Activated B cell treated with CpG ODN at 0.5 μM for 24 hours (primary cell): ENCODE results near the gene MAGT1. TPM values are rescaled to one million over a fixed set of nuclear protein-coding genes. Genes with fewer than 3 reads are reported as not detected.

Source experiments
- ATAC-seq: fragments of 200-7000 bp; cut with Tn5 transposase; one replicate; pipeline ENCODE4 v1.10.0; 2021; ENCODE audit warnings: low read depth, mild to moderate bottlenecking, moderate library complexity
- CTCF ChIA-PET: fragments of 350-600 bp; sonication (Branson Sonifier 250); formaldehyde crosslinking; loops from one replicate; lab custom pipeline; 2021; ENCODE audit warnings: antibody characterized with exemption; lab: Charles Lee
- POLR2A ChIA-PET: fragments of 350-600 bp; sonication (Branson Sonifier 250); formaldehyde crosslinking; loops from one replicate; lab custom pipeline; 2021; ENCODE audit warnings: antibody characterized with exemption; lab: Charles Lee
- DNase-seq: peaks from one replicate; pipeline ENCODE4 v3.0.0; 2022
- H3K27ac Mint-ChIP-seq: one replicate; pipeline ENCODE4 v1.8.0; 2020; ENCODE audit warnings: mixed read lengths
- H3K27me3 Mint-ChIP-seq: one replicate; pipeline ENCODE4 v1.8.0; 2021; ENCODE audit warnings: mixed read lengths
- H3K36me3 Mint-ChIP-seq: one replicate; pipeline ENCODE4 v1.8.0; 2021; ENCODE audit warnings: low read depth, mixed read lengths
- H3K4me1 Mint-ChIP-seq: one replicate; pipeline ENCODE4 v1.8.0; 2021; ENCODE audit warnings: mixed read lengths
- H3K4me3 Mint-ChIP-seq: one replicate; pipeline ENCODE4 v1.8.0; 2020; ENCODE audit warnings: mild to moderate bottlenecking, mixed read lengths
- H3K9me3 Mint-ChIP-seq: one replicate; pipeline ENCODE4 v1.8.0; 2020; ENCODE audit warnings: mixed read lengths
- intact Hi-C: fragments of 100-400 bp; cut with micrococcal nuclease; formaldehyde crosslinking; loops from one replicate; pipeline ENCODE4 v1.15.1; 2024
- total RNA-seq: library from RNA; stranded (reverse); gene quantifications from 2 replicates; pipeline ENCODE4 v1.2.3, GENCODE V29; 2022
- TF ChIP-seq, protein P1 (sequence below): fragments of 200-600 bp; IDR thresholded peaks from one replicate; pipeline ENCODE4 v1.8.0; 2022; ENCODE audit warnings: antibody characterized with exemption, mild to moderate bottlenecking

MAGT1 gene
- total RNA-seq, 1 donor from 2014 or later: 40.2 TPM

DNA sequence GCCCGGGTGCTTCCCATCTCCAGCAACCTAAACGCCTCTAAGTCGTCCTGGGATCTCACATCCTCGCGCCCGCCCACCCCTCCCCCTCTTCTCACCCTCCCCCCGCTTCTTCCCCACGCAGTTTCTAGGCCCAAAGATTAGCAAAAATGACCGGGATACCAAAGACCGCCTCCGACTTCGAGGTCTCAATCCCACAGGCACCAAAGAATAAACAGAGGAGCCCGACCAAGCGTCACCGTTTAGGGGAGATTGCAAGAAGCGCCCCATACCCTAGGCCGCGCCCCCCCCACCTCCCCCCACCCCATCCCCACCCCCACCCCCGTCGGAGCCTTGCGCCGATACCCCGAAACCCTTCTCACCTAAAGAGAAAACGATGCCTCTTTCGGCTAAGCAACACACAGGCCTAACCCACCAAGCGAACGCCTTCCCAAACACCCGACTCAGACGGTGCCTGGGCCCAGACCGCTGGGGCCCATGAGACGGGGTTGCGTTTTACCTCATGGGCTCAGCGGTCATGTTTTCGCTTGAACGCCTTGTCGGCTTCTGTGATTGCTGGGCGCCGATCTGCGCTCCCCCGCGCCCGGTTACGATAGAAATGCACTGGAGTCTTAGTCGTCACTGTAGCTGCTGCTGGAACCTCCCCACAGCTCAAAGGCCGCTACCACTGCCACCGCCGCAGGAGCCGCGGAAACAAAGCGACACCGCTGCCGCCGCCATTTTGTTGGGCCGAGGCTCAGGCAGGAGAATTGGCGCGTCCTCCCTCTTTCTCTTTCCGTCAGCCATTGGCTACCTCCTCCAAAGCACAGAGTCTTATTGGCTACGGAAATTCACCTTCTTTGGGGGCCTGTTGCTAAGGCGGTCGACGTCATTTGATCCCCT lies 109.5 kb downstream of the MAGT1 start, which contains the start of gene ATRX:
TSS of gene ATRX (minus strand) at position 731 of the 879 bp plus-strand sequence. CDS start at position 516, 215 bp downstream.
- ChIA-PET CTCF (no interaction called here), POLR2A (interaction anchor here (0.6 to 1.0 kb wide), 4 partner anchors 26 to 113 kb away, joined by 3 to 8 read pairs (median 6); partner anchors contain the start of gene COX7B)
- peak within 1 kb of the TSS; percentile 99 for H3K4me3 Mint-ChIP-seq
- ATAC-seq: peak; percentile 95
- H3K36me3 Mint-ChIP-seq: peaks cover 8% of the 10 kb centered on the region
- peak within 1 kb of the TSS; percentile 100 for H3K27ac Mint-ChIP-seq
- intact Hi-C loops: loop anchor here (1.0 to 10.0 kb wide), 7 partner anchors 38 to 1361 kb away; partner anchors contain the start of genes COX7B, MAGEE1, MAGT1 and PGK1
- H3K9me3 Mint-ChIP-seq: no peaks in the 10 kb centered on the region
- H3K27me3 Mint-ChIP-seq: no peaks in the 10 kb centered on the region
- DNase-seq: peak; percentile 50
- TF ChIP-seq, protein P1, sequence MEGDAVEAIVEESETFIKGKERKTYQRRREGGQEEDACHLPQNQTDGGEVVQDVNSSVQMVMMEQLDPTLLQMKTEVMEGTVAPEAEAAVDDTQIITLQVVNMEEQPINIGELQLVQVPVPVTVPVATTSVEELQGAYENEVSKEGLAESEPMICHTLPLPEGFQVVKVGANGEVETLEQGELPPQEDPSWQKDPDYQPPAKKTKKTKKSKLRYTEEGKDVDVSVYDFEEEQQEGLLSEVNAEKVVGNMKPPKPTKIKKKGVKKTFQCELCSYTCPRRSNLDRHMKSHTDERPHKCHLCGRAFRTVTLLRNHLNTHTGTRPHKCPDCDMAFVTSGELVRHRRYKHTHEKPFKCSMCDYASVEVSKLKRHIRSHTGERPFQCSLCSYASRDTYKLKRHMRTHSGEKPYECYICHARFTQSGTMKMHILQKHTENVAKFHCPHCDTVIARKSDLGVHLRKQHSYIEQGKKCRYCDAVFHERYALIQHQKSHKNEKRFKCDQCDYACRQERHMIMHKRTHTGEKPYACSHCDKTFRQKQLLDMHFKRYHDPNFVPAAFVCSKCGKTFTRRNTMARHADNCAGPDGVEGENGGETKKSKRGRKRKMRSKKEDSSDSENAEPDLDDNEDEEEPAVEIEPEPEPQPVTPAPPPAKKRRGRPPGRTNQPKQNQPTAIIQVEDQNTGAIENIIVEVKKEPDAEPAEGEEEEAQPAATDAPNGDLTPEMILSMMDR: no peak
- H3K4me1 Mint-ChIP-seq: peaks cover 36% of the 10 kb centered on the region

DNA sequence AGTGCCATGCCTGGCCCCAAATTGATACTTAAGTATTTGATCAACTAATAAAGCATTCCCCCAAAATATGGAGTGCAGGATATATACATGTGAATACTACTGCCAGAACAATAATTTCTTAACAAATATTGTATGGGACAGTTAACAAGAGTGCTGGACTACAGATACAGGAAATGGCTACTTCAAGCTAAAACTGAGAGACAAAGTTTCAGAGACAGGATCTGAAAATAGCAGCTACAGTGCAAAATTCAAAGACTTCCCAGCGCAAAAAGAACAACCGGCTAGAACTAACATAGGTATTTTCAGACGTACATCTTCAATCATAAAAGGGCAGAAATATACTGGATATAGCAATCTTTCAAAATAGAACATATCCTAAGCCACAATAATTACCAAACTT lies 115.5 kb downstream of the MAGT1 start:
- Mint-ChIP-seq H3K36me3 (peaks cover 5% of the 10 kb centered on the region), H3K27ac (no peak overlapping the region), H3K9me3 (peaks cover 4% of the 10 kb centered on the region), H3K27me3 (no peaks in the 10 kb centered on the region), H3K4me1 (peaks cover 50% of the 10 kb centered on the region), H3K4me3 (peak overlapping the region; percentile 7)
- DNase-seq (no peak), ATAC-seq (no peak)
- CTCF ChIA-PET: no interaction called here
- TF ChIP-seq, protein P1: no peak
- POLR2A ChIA-PET: no interaction called here
- intact Hi-C loops: loop anchor here (10.0 kb wide), 1 partner anchor 1355 kb away; the partner anchor contains the start of gene MAGEE1

DNA sequence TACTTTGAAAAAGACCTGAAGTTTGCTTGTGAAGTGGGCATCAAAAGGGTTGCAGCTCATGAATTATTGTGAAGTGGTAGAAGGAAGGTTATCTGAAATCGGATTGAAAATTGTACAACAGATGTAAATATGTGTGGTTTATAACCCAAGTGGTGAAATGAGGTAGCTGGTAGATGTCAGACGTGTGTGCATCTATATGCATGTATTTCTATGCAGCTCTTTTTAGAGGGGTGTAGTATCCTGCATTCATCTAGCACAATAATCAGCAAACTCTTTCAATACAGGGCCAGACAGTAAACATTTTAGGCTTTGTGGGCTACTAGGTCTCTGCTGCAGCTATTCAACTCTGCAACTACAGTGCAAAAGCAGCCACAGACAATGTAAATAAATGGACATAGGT lies 118.6 kb downstream of the MAGT1 start:
- H3K9me3 Mint-ChIP-seq: peaks cover 4% of the 10 kb centered on the region
- H3K36me3 Mint-ChIP-seq: peaks cover 6% of the 10 kb centered on the region
- H3K4me1 Mint-ChIP-seq: peaks cover 39% of the 10 kb centered on the region
- H3K27me3 Mint-ChIP-seq: no peaks in the 10 kb centered on the region
- H3K27ac Mint-ChIP-seq: no peak overlapping the region
- ATAC-seq: no peak
- POLR2A ChIA-PET: no interaction called here
- CTCF ChIA-PET: no interaction called here
- no peak overlapping the region for H3K4me3 Mint-ChIP-seq
- intact Hi-C loops: no loop called here
- TF ChIP-seq, protein P1: no peak
- DNase-seq: no peak

Other genes with a start within 250 kb of the MAGT1 start
- 114 and 120 TPM in 2 replicates for gene ATRX, start 109.2 kb downstream of the MAGT1 start, total RNA-seq
- 196 and 235 TPM in 2 replicates for gene COX7B, start 4.0 kb upstream of the MAGT1 start, total RNA-seq
- gene ATP7A, start 15.3 kb upstream of the MAGT1 start, total RNA-seq: 8.2 and 9.4 TPM in 2 replicates
- gene PGAM4, start 74.2 kb upstream of the MAGT1 start, total RNA-seq: not detected in 2 replicates
- gene PGK1, start 208.8 kb upstream of the MAGT1 start, total RNA-seq: 293 and 295 TPM in 2 replicates
- 16.2 and 17.4 TPM in 2 replicates for gene TAF9B, start 244.2 kb upstream of the MAGT1 start, total RNA-seq